ENCODE results near the gene SPATA31E1.
"Not testable (repeated sequence)": the region's sequence is repeated elsewhere in the genome, so short reads cannot be mapped to it uniquely, and the experiment has no call there.

SPATA31E1 gene

GRCh38 chr9:87934444-87934843, 51.8 kb downstream of the SPATA31E1 start:
- DNase-seq (ENCODE audit: low spot score), result not testable (repeated sequence)

GRCh38 chr9:87937352-87937751, 54.7 kb downstream of the SPATA31E1 start:
- DNase-seq (ENCODE audit: low spot score), result not testable (repeated sequence)

- not testable (repeated sequence) for DNase-seq (ENCODE audit: low spot score)
Observed at GRCh38 chr9:87937918-87938317, 55.2 kb downstream of the SPATA31E1 start.

- not testable (repeated sequence) for DNase-seq (ENCODE audit: low spot score)
Observed at GRCh38 chr9:87938336-87938735, 55.7 kb downstream of the SPATA31E1 start.
